Measurements from ENCODE around the gene FSHB.
"Not testable (repeated sequence)": the region's sequence is repeated elsewhere in the genome, so short reads cannot be mapped to it uniquely, and the experiment has no call there.

Gene FSHB

GRCh38 chr11:30230714-30231113 is at the start of gene FSHB:
FSHB (plus strand) TSS chr11:30231014; CDS start chr11:30231903, 889 bp downstream.
- DNase-seq (ENCODE audit: low spot score) = no peak

GRCh38 chr11:30186748-30187147 is 44.1 kb upstream of the FSHB start:
- no peak for DNase-seq (ENCODE audit: low spot score)

- DNase-seq (ENCODE audit: low spot score) = no peak
Observed at GRCh38 chr11:30192620-30193019, 38.2 kb upstream of the FSHB start.

- DNase-seq (ENCODE audit: low spot score) = peak; percentile 60
Observed at GRCh38 chr11:30196400-30197206, 34.2 kb upstream of the FSHB start.

GRCh38 chr11:30197869-30198268 is 32.9 kb upstream of the FSHB start:
- DNase-seq (ENCODE audit: low spot score) = no peak

- not testable (repeated sequence) for DNase-seq (ENCODE audit: low spot score)
Observed at GRCh38 chr11:30202989-30203388, 27.8 kb upstream of the FSHB start.

- DNase-seq (ENCODE audit: low spot score) = no peak
Observed at GRCh38 chr11:30203850-30204249, 27.0 kb upstream of the FSHB start.

GRCh38 chr11:30206249-30206996 is 24.4 kb upstream of the FSHB start:
- DNase-seq (ENCODE audit: low spot score) = no peak

GRCh38 chr11:30210357-30210756 is 20.5 kb upstream of the FSHB start:
- DNase-seq (ENCODE audit: low spot score) = no peak

GRCh38 chr11:30216534-30216933 is 14.3 kb upstream of the FSHB start:
- no peak for DNase-seq (ENCODE audit: low spot score)

- DNase-seq (ENCODE audit: low spot score) = peak; percentile 22
Observed at GRCh38 chr11:30218278-30218677, 12.5 kb upstream of the FSHB start.

- no peak for DNase-seq (ENCODE audit: low spot score)
Observed at GRCh38 chr11:30225642-30226041, 5.2 kb upstream of the FSHB start.

- no peak for DNase-seq (ENCODE audit: low spot score)
Observed at GRCh38 chr11:30228323-30228884, 2.4 kb upstream of the FSHB start.

GRCh38 chr11:30239025-30239424 is 8.2 kb downstream of the FSHB start:
- no peak for DNase-seq (ENCODE audit: low spot score)

- DNase-seq (ENCODE audit: low spot score) = no peak
Observed at GRCh38 chr11:30244265-30244664, 13.5 kb downstream of the FSHB start.

- no peak for DNase-seq (ENCODE audit: low spot score)
Observed at GRCh38 chr11:30245621-30246020, 14.8 kb downstream of the FSHB start.

GRCh38 chr11:30254307-30255298 is 23.8 kb downstream of the FSHB start:
- no peak for DNase-seq (ENCODE audit: low spot score)

- DNase-seq (ENCODE audit: low spot score) = no peak
Observed at GRCh38 chr11:30255637-30256036, 24.8 kb downstream of the FSHB start.

GRCh38 chr11:30257058-30257457 is 26.2 kb downstream of the FSHB start:
- DNase-seq (ENCODE audit: low spot score) = no peak

GRCh38 chr11:30258679-30259078 is 27.9 kb downstream of the FSHB start:
- DNase-seq (ENCODE audit: low spot score) = no peak

GRCh38 chr11:30260813-30261212 is 30.0 kb downstream of the FSHB start:
- DNase-seq (ENCODE audit: low spot score) = no peak

GRCh38 chr11:30261821-30262220 is 31.0 kb downstream of the FSHB start:
- no peak for DNase-seq (ENCODE audit: low spot score)

All from pons (tissue), 1 donor.